Dedifferentiated amniotic fluid mesenchymal stem cell (primary cell): ENCODE data around the gene BORCS8.
"Not testable (repeated sequence)": the region's sequence is repeated elsewhere in the genome, so short reads cannot be mapped to it uniquely, and the experiment has no call there.

ENCODE experiments used
- DNase-seq: peaks from one replicate; pipeline ENCODE4 v3.0.0-alpha.2; 2016; ENCODE audit errors: extremely low spot score

BORCS8 gene

GRCh38 chr19:19181488-19181998, 10.4 kb downstream of the BORCS8 start:
- DNase-seq: no peak

- no peak for DNase-seq
Observed at GRCh38 chr19:19179548-19180441, 12.2 kb downstream of the BORCS8 start.

- DNase-seq: no peak
Observed at GRCh38 chr19:19176950-19177349, 15.0 kb downstream of the BORCS8 start.

- DNase-seq: not testable (repeated sequence)
Observed at GRCh38 chr19:19173243-19173642, 18.7 kb downstream of the BORCS8 start.

GRCh38 chr19:19171821-19172532, 20.0 kb downstream of the BORCS8 start:
- peak; percentile 61 for DNase-seq

- DNase-seq: no peak
Observed at GRCh38 chr19:19170873-19171672, 20.9 kb downstream of the BORCS8 start.

- DNase-seq: peak; percentile 58
Observed at GRCh38 chr19:19170053-19170872, 21.7 kb downstream of the BORCS8 start, which contains the start of gene MEF2B. Gene MEF2B, minus strand, starts transcription at chr19:19170263. Its CDS starts 19,528 bp downstream, at chr19:19150735.

GRCh38 chr19:19169236-19170052, 22.5 kb downstream of the BORCS8 start:
- no peak for DNase-seq

- no peak for DNase-seq
Observed at GRCh38 chr19:19167612-19168011, 24.3 kb downstream of the BORCS8 start.

- no peak for DNase-seq
Observed at GRCh38 chr19:19165396-19165795, 26.6 kb downstream of the BORCS8 start.

GRCh38 chr19:19162495-19162894, 29.5 kb downstream of the BORCS8 start:
- DNase-seq: no peak

- no peak for DNase-seq
Observed at GRCh38 chr19:19160461-19161035, 31.4 kb downstream of the BORCS8 start.

GRCh38 chr19:19159534-19159933, 32.4 kb downstream of the BORCS8 start:
- no peak for DNase-seq

GRCh38 chr19:19157808-19158207, 34.1 kb downstream of the BORCS8 start:
- DNase-seq: no peak

- no peak for DNase-seq
Observed at GRCh38 chr19:19155495-19156219, 36.3 kb downstream of the BORCS8 start.

- no peak for DNase-seq
Observed at GRCh38 chr19:19154768-19155494, 37.0 kb downstream of the BORCS8 start.

GRCh38 chr19:19152668-19153384, 39.1 kb downstream of the BORCS8 start:
- no peak for DNase-seq

- no peak for DNase-seq
Observed at GRCh38 chr19:19151418-19151817, 40.5 kb downstream of the BORCS8 start.
